ENCODE results near the gene PPM1H. TPM values are rescaled to one million over a fixed set of nuclear protein-coding genes. Genes with fewer than 3 reads are reported as not detected.

PPM1H gene
- total RNA-seq, 1 experiment from 2014 or later: 37.1 TPM

DNA sequence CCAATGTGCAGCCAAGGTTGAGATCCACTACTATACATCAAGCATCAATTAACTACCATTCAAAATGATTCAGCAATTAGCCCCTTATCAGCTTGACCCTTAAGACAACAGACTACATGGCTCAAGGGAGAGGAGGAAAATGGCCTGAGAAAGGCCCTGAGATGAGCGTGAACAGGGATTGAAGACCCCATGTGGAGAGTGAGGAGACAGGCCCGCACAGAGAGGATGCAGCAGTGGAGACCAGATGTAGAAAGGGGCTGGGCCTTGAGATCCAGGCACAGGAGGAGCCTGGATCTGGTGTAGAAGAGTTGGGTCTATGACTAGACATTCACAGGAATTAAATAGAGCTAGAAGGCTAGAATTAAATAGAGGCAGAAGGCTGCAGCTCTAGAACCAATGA, 239.3 kb downstream of the PPM1H start:
- DNase-seq (ENCODE audit: low spot score) (no peak), ATAC-seq (peak; percentile 75)
- ChIA-PET CTCF (interaction anchor here (0.6 to 1.3 kb wide), 2 partner anchors 38 to 114 kb away, joined by 3 read pairs; no protein-coding TSS in a partner anchor), POLR2A (interaction anchor here (1.1 kb wide), 1 partner anchor 46 kb away, joined by 3 read pairs; no protein-coding TSS in a partner anchor)
- Mint-ChIP-seq H3K4me3 (no peak overlapping the region), H3K27ac (no peak overlapping the region; the same call in 1 of the 2 replicates), H3K36me3 (peaks cover 30% of the 10 kb centered on the region), H3K4me1 (peaks cover 15% of the 10 kb centered on the region), H3K9me3 (peaks cover 7% of the 10 kb centered on the region), H3K27me3 (ENCODE audit: low read depth) (no peaks in the 10 kb centered on the region)
- no peak for TF ChIP-seq MYBL2 (CRISPR knock-in tag; IDR thresholded peaks at IDR 0.05)
- no peak for TF ChIP-seq RORB (CRISPR knock-in tag; IDR thresholded peaks at IDR 0.05)
- TF ChIP-seq CTCF (IDR thresholded peaks at IDR 0.05): no peak
- TF ChIP-seq ZNF263 (CRISPR knock-in tag; IDR thresholded peaks at IDR 0.05; ENCODE audit: low read depth): no peak
- TF ChIP-seq, protein P1, sequence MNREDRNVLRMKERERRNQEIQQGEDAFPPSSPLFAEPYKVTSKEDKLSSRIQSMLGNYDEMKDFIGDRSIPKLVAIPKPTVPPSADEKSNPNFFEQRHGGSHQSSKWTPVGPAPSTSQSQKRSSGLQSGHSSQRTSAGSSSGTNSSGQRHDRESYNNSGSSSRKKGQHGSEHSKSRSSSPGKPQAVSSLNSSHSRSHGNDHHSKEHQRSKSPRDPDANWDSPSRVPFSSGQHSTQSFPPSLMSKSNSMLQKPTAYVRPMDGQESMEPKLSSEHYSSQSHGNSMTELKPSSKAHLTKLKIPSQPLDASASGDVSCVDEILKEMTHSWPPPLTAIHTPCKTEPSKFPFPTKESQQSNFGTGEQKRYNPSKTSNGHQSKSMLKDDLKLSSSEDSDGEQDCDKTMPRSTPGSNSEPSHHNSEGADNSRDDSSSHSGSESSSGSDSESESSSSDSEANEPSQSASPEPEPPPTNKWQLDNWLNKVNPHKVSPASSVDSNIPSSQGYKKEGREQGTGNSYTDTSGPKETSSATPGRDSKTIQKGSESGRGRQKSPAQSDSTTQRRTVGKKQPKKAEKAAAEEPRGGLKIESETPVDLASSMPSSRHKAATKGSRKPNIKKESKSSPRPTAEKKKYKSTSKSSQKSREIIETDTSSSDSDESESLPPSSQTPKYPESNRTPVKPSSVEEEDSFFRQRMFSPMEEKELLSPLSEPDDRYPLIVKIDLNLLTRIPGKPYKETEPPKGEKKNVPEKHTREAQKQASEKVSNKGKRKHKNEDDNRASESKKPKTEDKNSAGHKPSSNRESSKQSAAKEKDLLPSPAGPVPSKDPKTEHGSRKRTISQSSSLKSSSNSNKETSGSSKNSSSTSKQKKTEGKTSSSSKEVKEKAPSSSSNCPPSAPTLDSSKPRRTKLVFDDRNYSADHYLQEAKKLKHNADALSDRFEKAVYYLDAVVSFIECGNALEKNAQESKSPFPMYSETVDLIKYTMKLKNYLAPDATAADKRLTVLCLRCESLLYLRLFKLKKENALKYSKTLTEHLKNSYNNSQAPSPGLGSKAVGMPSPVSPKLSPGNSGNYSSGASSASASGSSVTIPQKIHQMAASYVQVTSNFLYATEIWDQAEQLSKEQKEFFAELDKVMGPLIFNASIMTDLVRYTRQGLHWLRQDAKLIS (CRISPR knock-in tag; IDR thresholded peaks at IDR 0.05; ENCODE audit: borderline replicate concordance): no peak
- TF ChIP-seq SOX15 (CRISPR knock-in tag; IDR thresholded peaks at IDR 0.05): no peak
- TF ChIP-seq CREM (CRISPR knock-in tag; IDR thresholded peaks at IDR 0.05): no peak
- TF ChIP-seq, protein P2, sequence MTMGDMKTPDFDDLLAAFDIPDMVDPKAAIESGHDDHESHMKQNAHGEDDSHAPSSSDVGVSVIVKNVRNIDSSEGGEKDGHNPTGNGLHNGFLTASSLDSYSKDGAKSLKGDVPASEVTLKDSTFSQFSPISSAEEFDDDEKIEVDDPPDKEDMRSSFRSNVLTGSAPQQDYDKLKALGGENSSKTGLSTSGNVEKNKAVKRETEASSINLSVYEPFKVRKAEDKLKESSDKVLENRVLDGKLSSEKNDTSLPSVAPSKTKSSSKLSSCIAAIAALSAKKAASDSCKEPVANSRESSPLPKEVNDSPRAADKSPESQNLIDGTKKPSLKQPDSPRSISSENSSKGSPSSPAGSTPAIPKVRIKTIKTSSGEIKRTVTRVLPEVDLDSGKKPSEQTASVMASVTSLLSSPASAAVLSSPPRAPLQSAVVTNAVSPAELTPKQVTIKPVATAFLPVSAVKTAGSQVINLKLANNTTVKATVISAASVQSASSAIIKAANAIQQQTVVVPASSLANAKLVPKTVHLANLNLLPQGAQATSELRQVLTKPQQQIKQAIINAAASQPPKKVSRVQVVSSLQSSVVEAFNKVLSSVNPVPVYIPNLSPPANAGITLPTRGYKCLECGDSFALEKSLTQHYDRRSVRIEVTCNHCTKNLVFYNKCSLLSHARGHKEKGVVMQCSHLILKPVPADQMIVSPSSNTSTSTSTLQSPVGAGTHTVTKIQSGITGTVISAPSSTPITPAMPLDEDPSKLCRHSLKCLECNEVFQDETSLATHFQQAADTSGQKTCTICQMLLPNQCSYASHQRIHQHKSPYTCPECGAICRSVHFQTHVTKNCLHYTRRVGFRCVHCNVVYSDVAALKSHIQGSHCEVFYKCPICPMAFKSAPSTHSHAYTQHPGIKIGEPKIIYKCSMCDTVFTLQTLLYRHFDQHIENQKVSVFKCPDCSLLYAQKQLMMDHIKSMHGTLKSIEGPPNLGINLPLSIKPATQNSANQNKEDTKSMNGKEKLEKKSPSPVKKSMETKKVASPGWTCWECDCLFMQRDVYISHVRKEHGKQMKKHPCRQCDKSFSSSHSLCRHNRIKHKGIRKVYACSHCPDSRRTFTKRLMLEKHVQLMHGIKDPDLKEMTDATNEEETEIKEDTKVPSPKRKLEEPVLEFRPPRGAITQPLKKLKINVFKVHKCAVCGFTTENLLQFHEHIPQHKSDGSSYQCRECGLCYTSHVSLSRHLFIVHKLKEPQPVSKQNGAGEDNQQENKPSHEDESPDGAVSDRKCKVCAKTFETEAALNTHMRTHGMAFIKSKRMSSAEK (CRISPR knock-in tag; IDR thresholded peaks at IDR 0.05; ENCODE audit: borderline replicate concordance): no peak

DNA sequence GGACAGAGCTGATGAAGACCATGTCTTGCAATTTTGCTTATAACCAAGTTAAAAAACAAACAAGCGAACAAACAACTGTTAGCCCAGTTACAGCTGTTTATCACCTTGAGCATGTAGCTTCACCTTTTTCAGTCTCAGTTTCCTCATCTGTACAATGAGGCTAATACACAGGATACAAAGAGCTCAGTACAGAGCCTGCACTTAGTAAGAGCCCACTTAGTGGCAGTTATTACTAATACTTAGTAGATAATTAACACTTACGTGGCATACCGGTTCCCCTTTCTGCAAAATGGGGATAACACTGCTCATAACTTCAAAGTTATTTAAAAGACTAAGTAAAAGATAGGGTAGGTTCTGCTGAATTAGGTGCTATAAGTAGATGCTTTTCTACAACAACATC, 240.3 kb downstream of the PPM1H start:
- DNase-seq (ENCODE audit: low spot score) (no peak), ATAC-seq (no peak)
- Mint-ChIP-seq H3K9me3 (peaks cover 7% of the 10 kb centered on the region), H3K4me1 (peaks cover 15% of the 10 kb centered on the region), H3K27ac (no peak overlapping the region), H3K4me3 (no peak overlapping the region), H3K36me3 (peaks cover 30% of the 10 kb centered on the region), H3K27me3 (ENCODE audit: low read depth) (no peaks in the 10 kb centered on the region)
- CTCF ChIA-PET: interaction anchor here (1.3 kb wide), 1 partner anchor 113 kb away, joined by 3 read pairs; no protein-coding TSS in a partner anchor
- POLR2A ChIA-PET: no interaction called here
- no peak for TF ChIP-seq NFE2L1 (CRISPR knock-in tag; IDR thresholded peaks at IDR 0.05)
- TF ChIP-seq CDX4 (CRISPR knock-in tag; IDR thresholded peaks at IDR 0.05; ENCODE audit: borderline replicate concordance): no peak
- no peak for TF ChIP-seq ZBTB21 (CRISPR knock-in tag; IDR thresholded peaks at IDR 0.05; ENCODE audit: borderline replicate concordance)
- TF ChIP-seq, protein P3, sequence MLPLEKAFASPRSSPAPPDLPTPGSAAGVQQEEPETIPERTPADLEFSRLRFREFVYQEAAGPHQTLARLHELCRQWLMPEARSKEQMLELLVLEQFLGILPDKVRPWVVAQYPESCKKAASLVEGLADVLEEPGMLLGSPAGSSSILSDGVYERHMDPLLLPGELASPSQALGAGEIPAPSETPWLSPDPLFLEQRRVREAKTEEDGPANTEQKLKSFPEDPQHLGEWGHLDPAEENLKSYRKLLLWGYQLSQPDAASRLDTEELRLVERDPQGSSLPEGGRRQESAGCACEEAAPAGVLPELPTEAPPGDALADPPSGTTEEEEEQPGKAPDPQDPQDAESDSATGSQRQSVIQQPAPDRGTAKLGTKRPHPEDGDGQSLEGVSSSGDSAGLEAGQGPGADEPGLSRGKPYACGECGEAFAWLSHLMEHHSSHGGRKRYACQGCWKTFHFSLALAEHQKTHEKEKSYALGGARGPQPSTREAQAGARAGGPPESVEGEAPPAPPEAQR (CRISPR knock-in tag; IDR thresholded peaks at IDR 0.05): no peak
- TF ChIP-seq, protein P2 (CRISPR knock-in tag; IDR thresholded peaks at IDR 0.05; ENCODE audit: borderline replicate concordance): no peak
- TF ChIP-seq IRF2 (CRISPR knock-in tag; IDR thresholded peaks at IDR 0.05; ENCODE audit: borderline replicate concordance, low read depth): no peak
- no peak for TF ChIP-seq IRF1 (CRISPR knock-in tag; IDR thresholded peaks at IDR 0.05)

Data from WTC11 (cell line).